Parathyroid adenoma (tissue), 2 donors: ENCODE measurements around the gene UBQLN4.
A peak's percentile ranks its signal among the peaks of the same experiment; 100 is the strongest.

ENCODE experiments used
- H2AFZ ChIP-seq: fragments of 300-600 bp; sonication (generic); one replicate; pipeline ENCODE4 v1.7.0; 2017; ENCODE audit warnings: antibody characterized with exemption, mild to moderate bottlenecking
- H3K27ac ChIP-seq: fragments of 300-600 bp; sonication (generic); one replicate; pipeline ENCODE4 v1.7.0; 2017
- H3K27me3 ChIP-seq: fragments of 300-600 bp; sonication (generic); one replicate; pipeline ENCODE4 v1.7.0; 2017; ENCODE audit warnings: low read length; ENCODE audit not compliant: control insufficient read depth, insufficient read depth
- H3K36me3 ChIP-seq: fragments of 300-600 bp; sonication (generic); one replicate; pipeline ENCODE4 v1.7.0; 2017; ENCODE audit warnings: low read length; ENCODE audit not compliant: control insufficient read depth, insufficient read depth
- H3K4me1 ChIP-seq: fragments of 300-600 bp; sonication (generic); one replicate; pipeline ENCODE4 v1.7.0; 2017; ENCODE audit warnings: control low read depth
- H3K4me2 ChIP-seq: fragments of 300-600 bp; sonication (generic); one replicate; pipeline ENCODE4 v1.7.0; 2017; ENCODE audit warnings: low read length
- H3K4me3 ChIP-seq: fragments of 300-600 bp; sonication (generic); one replicate; pipeline ENCODE4 v1.7.0; 2017; ENCODE audit warnings: low read depth, low read length
- H3K79me2 ChIP-seq: fragments of 300-600 bp; sonication (generic); one replicate; pipeline ENCODE4 v1.7.0; 2017; ENCODE audit warnings: control low read depth
- H3K9ac ChIP-seq: fragments of 300-600 bp; sonication (generic); one replicate; pipeline ENCODE4 v1.7.0; 2017; ENCODE audit warnings: mild to moderate bottlenecking
- H3K9me3 ChIP-seq: fragments of 300-600 bp; sonication (generic); one replicate; pipeline ENCODE4 v1.7.0; 2017; ENCODE audit warnings: low read length; ENCODE audit not compliant: control insufficient read depth
- CTCF ChIP-seq: fragments of 300-600 bp; sonication (generic); IDR thresholded peaks from one replicate; pipeline ENCODE4 v1.7.0; 2017; ENCODE audit warnings: antibody characterized with exemption, mild to moderate bottlenecking
- donor health status: primary hyperparathyroidism.

Gene UBQLN4

GRCh38 chr1:156012051-156012817 lies 41.4 kb downstream of the UBQLN4 start:
- no peaks in the 10 kb centered on the region for H3K9me3 ChIP-seq
- H3K36me3 ChIP-seq, result no peaks in the 10 kb centered on the region
- TF ChIP-seq CTCF, result no peak
- peaks cover 4% of the 10 kb centered on the region for H3K4me1 ChIP-seq
- no peak overlapping the region for H3K27ac ChIP-seq
- no peak overlapping the region for H3K4me3 ChIP-seq
- no peaks in the 10 kb centered on the region for H3K79me2 ChIP-seq
- H3K9ac ChIP-seq, result no peak overlapping the region
- H3K27me3 ChIP-seq, result no peaks in the 10 kb centered on the region
- no peak overlapping the region for H2AFZ ChIP-seq
- H3K4me2 ChIP-seq, result no peak overlapping the region

- Histone ChIP-seq H3K4me2 (no peak overlapping the region), H2AFZ (no peak overlapping the region), H3K4me3 (no peak overlapping the region), H3K9me3 (no peaks in the 10 kb centered on the region), H3K27me3 (no peaks in the 10 kb centered on the region), H3K27ac (peak overlapping the region; percentile 41), H3K36me3 (no peaks in the 10 kb centered on the region), H3K79me2 (no peaks in the 10 kb centered on the region), H3K4me1 (peaks cover 4% of the 10 kb centered on the region), H3K9ac (no peak overlapping the region)
- no peak for TF ChIP-seq CTCF
Observed at GRCh38 chr1:156009404-156009803, 44.2 kb downstream of the UBQLN4 start.

GRCh38 chr1:156006666-156007376 lies 46.8 kb downstream of the UBQLN4 start:
- no peaks in the 10 kb centered on the region for H3K36me3 ChIP-seq
- H3K79me2 ChIP-seq, result no peaks in the 10 kb centered on the region
- no peaks in the 10 kb centered on the region for H3K9me3 ChIP-seq
- no peak overlapping the region for H3K27ac ChIP-seq
- H3K4me3 ChIP-seq, result no peak overlapping the region
- TF ChIP-seq CTCF, result no peak
- H3K9ac ChIP-seq, result no peak overlapping the region
- peaks cover 4% of the 10 kb centered on the region for H3K4me1 ChIP-seq
- H2AFZ ChIP-seq, result no peak overlapping the region
- H3K4me2 ChIP-seq, result no peak overlapping the region
- no peaks in the 10 kb centered on the region for H3K27me3 ChIP-seq

GRCh38 chr1:156004843-156005584 lies 48.6 kb downstream of the UBQLN4 start:
- no peaks in the 10 kb centered on the region for H3K27me3 ChIP-seq
- peaks cover 4% of the 10 kb centered on the region for H3K4me1 ChIP-seq
- TF ChIP-seq CTCF, result no peak
- no peak overlapping the region for H3K27ac ChIP-seq
- no peaks in the 10 kb centered on the region for H3K36me3 ChIP-seq
- no peaks in the 10 kb centered on the region for H3K9me3 ChIP-seq
- no peak overlapping the region for H3K4me2 ChIP-seq
- H3K79me2 ChIP-seq, result no peaks in the 10 kb centered on the region
- H3K4me3 ChIP-seq, result no peak overlapping the region
- no peak overlapping the region for H3K9ac ChIP-seq
- H2AFZ ChIP-seq, result no peak overlapping the region
